Adrenal gland (tissue), 5 donors: Measurements from ENCODE around the gene RHOG.

ENCODE experiments used
- POLR2A ChIP-seq, 2 donors: fragments of 450-650 bp; IDR thresholded peaks; one replicate each; pipeline ENCODE4 v1.6.1; 2017; ENCODE audit warnings: antibody characterized with exemption in 2 of 2, mild to moderate bottlenecking in 2 of 2, moderate library complexity in 1 of 2
- TF ChIP-seq, protein P1 (sequence below), 6 experiments: fragments of 450-650 bp in 4 of 6; fragments of 200-600 bp in 2 of 6; sonication (generic) in 1 of 6; IDR thresholded peaks; 1 replicate in 5 of 6; 2 replicates in 1 of 6; pipeline versions ENCODE4 v1.5.1 to v1.8.0; 2016 to 2021; ENCODE audit warnings: antibody characterized with exemption in 6 of 6, mild to moderate bottlenecking in 2 of 6, moderate library complexity in 1 of 6
- donor health status: DM: no; HTN: no; CAD: no.

DNA sequence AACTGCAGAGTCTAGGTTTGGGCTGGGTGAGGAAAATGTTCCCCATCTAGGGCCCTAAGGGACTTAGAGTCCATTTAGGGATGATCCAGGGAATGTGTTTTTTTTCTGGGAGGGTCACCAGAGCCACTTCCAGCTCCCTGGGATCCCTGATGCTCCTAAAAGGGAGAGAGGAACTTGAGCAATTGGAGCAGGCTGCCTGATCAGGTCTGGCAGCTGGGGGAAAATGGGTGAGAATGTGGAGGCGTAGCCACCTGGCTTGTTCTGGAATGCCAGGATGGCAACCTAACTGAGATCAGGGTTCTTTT, 31.2 kb downstream of the RHOG start:
- TF ChIP-seq, protein P1, sequence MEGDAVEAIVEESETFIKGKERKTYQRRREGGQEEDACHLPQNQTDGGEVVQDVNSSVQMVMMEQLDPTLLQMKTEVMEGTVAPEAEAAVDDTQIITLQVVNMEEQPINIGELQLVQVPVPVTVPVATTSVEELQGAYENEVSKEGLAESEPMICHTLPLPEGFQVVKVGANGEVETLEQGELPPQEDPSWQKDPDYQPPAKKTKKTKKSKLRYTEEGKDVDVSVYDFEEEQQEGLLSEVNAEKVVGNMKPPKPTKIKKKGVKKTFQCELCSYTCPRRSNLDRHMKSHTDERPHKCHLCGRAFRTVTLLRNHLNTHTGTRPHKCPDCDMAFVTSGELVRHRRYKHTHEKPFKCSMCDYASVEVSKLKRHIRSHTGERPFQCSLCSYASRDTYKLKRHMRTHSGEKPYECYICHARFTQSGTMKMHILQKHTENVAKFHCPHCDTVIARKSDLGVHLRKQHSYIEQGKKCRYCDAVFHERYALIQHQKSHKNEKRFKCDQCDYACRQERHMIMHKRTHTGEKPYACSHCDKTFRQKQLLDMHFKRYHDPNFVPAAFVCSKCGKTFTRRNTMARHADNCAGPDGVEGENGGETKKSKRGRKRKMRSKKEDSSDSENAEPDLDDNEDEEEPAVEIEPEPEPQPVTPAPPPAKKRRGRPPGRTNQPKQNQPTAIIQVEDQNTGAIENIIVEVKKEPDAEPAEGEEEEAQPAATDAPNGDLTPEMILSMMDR (IDR thresholded peaks at IDR 0.05): no peak
- TF ChIP-seq POLR2A (IDR thresholded peaks at IDR 0.05): no peak
